A673 (cell line): ENCODE results near the gene TGFB1I1. TPM values are rescaled to one million over a fixed set of nuclear protein-coding genes. Genes with fewer than 3 reads are reported as not detected.
A peak's percentile ranks its signal among the peaks of the same experiment; 100 is the strongest.

Experiments
- BruUV-seq: library from RNA; stranded (reverse); fragments of 400-500 nt; replicated peaks from 2 replicates; lab custom pipeline; 2021; lab: Mats Ljungman, UMichigan
- CTCF ChIA-PET: fragments of 300-600 bp; sonication (Branson Sonifier 250); formaldehyde crosslinking; loops from one replicate; lab custom pipeline; 2022; ENCODE audit warnings: antibody characterized with exemption; lab: Charles Lee
- POLR2A ChIA-PET: fragments of 300-600 bp; sonication (Branson Sonifier 250); formaldehyde crosslinking; loops from one replicate; lab custom pipeline; 2022; ENCODE audit warnings: antibody characterized with exemption; ENCODE audit not compliant: low non-redundant PET; lab: Charles Lee
- DNase-seq: peaks from one replicate; pipeline ENCODE4 v3.0.0-alpha.2; 2015; ENCODE audit warnings: low spot score
- H3K27ac ChIP-seq: fragments of 200-600 bp; sonication (generic); 2 replicates; pipeline ENCODE4 v1.5.1; 2016; ENCODE audit warnings: mixed run types, low read depth, mild to moderate bottlenecking, mixed read lengths, antibody characterized with exemption, low read length; ENCODE audit not compliant: poor library complexity, severe bottlenecking
- H3K27me3 ChIP-seq: fragments of 200-600 bp; sonication (generic); replicated peaks from 2 replicates; pipeline ENCODE4 v1.6.1; 2017; ENCODE audit warnings: mixed run types, low read depth, mild to moderate bottlenecking, mixed read lengths, antibody characterized with exemption, low read length; ENCODE audit not compliant: insufficient read depth, poor library complexity
- H3K36me3 ChIP-seq: fragments of 200-600 bp; sonication (generic); 2 replicates; pipeline ENCODE4 v1.6.1; 2016; ENCODE audit warnings: mixed run types, mild to moderate bottlenecking, mixed read lengths, antibody characterized with exemption, low read length; ENCODE audit not compliant: insufficient read depth, poor library complexity, severe bottlenecking
- H3K4me1 ChIP-seq: fragments of 200-600 bp; sonication (generic); 2 replicates; pipeline ENCODE4 v1.6.1; 2017; ENCODE audit warnings: mixed run types, mild to moderate bottlenecking, mixed read lengths, antibody characterized with exemption, low read length; ENCODE audit not compliant: insufficient read depth, poor library complexity, severe bottlenecking
- H3K4me3 ChIP-seq: fragments of 200-600 bp; sonication (generic); 2 replicates; pipeline ENCODE4 v1.5.1; 2016; ENCODE audit warnings: low read depth, mixed run types, mild to moderate bottlenecking, mixed read lengths, low read length; ENCODE audit not compliant: poor library complexity, severe bottlenecking
- H3K9me3 ChIP-seq: fragments of 200-600 bp; sonication (generic); 2 replicates; pipeline ENCODE4 v1.6.1; 2016; ENCODE audit warnings: mixed run types, low read depth, mild to moderate bottlenecking, mixed read lengths, antibody characterized with exemption, low read length; ENCODE audit not compliant: poor library complexity, severe bottlenecking
- CTCF ChIP-seq: fragments of 300-800, 200-600 bp; sonication (generic); conservative IDR thresholded peaks from 2 replicates; pipeline ENCODE4 v1.5.1; 2017; ENCODE audit warnings: low read depth, mild to moderate bottlenecking, antibody characterized with exemption, low read length, moderate library complexity, mixed read lengths
- EZH2 ChIP-seq: fragments of 200-600 bp; sonication (generic); IDR thresholded peaks from 2 replicates; pipeline ENCODE4 v1.6.1; 2017; ENCODE audit warnings: borderline replicate concordance, low read depth, mild to moderate bottlenecking, mixed read lengths, antibody characterized with exemption, low read length; ENCODE audit not compliant: poor library complexity, severe bottlenecking
- intact Hi-C: fragments of 100-400 bp; cut with micrococcal nuclease; formaldehyde crosslinking; loops from one replicate; pipeline ENCODE4 v1.10.0; 2022; ENCODE audit not compliant: unreplicated experiment
- total RNA-seq: library from RNA; stranded (reverse); gene quantifications from 2 replicates; pipeline ENCODE4 v1.2.3, GENCODE V29; 2021

Gene TGFB1I1
- total RNA-seq, 1 experiment from 2014 or later = 3.3 TPM

- TF ChIP-seq CTCF = no peak
- no peak for TF ChIP-seq EZH2
- CTCF ChIA-PET = no interaction called here
- Histone ChIP-seq H3K27me3 (no peaks in the 10 kb centered on the region), H3K4me1 (no peaks in the 10 kb centered on the region), H3K27ac (no peak overlapping the region), H3K36me3 (no peaks in the 10 kb centered on the region), H3K4me3 (no peak overlapping the region), H3K9me3 (no peaks in the 10 kb centered on the region)
- intact Hi-C loops = no loop called here
- BruUV-seq = no TSS peak
- POLR2A ChIA-PET = no interaction called here
- no peak for DNase-seq
Measured at GRCh38 chr16:31467858-31468257, 4.1 kb upstream of the TGFB1I1 start.

DNA sequence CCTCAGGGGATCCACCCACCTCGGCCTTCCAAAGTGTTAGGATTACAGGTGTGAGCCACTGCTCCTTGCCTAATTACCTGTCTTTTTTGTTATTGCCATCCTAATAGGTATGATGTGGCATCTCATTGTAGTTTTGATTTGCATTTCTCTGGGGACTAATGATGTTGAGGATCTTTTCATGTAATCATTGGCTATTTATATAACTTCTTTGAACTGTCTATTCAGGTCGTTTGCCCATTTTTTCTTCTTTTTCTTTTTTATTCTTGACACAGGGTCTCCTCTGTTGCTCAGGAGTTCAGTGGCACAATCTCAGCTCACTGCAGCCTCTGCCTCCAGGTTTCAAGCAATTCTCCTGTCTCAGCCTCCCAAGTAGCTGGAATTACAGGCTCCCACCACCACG, 1.3 kb upstream of the TGFB1I1 start:
- no TSS peak for BruUV-seq
- Histone ChIP-seq H3K27me3 (no peaks in the 10 kb centered on the region), H3K9me3 (no peaks in the 10 kb centered on the region), H3K27ac (no peak overlapping the region), H3K4me3 (no peak overlapping the region), H3K36me3 (no peaks in the 10 kb centered on the region), H3K4me1 (no peaks in the 10 kb centered on the region)
- CTCF ChIA-PET = no interaction called here
- TF ChIP-seq CTCF = no peak
- TF ChIP-seq EZH2 = no peak
- no peak for DNase-seq
- intact Hi-C loops = no loop called here
- POLR2A ChIA-PET = no interaction called here

GRCh38 chr16:31471241-31471874, 594 bp upstream of the TGFB1I1 start:
- peak overlapping the region; percentile 60 for H3K4me3 ChIP-seq
- ChIA-PET CTCF (interaction anchor here (0.6 kb wide), 2 partner anchors 10 to 544 kb away, joined by 4 read pairs; no protein-coding TSS in a partner anchor), POLR2A (no interaction called here)
- H3K9me3 ChIP-seq = no peaks in the 10 kb centered on the region
- H3K27ac ChIP-seq = no peak overlapping the region
- H3K27me3 ChIP-seq = no peaks in the 10 kb centered on the region
- H3K36me3 ChIP-seq = no peaks in the 10 kb centered on the region
- no peak for DNase-seq
- no TSS peak for BruUV-seq
- TF ChIP-seq EZH2 (no peak), CTCF (no peak)
- intact Hi-C loops = no loop called here
- H3K4me1 ChIP-seq = no peaks in the 10 kb centered on the region
